COLO829 (cell line): Measurements from ENCODE around the gene CTDSPL2.
"Not testable (repeated sequence)": the region's sequence is repeated elsewhere in the genome, so short reads cannot be mapped to it uniquely, and the experiment has no call there.

ENCODE experiments used
- DNase-seq: peaks from one replicate; pipeline ENCODE4 v3.0.0; 2012; ENCODE audit warnings: low spot score

The CTDSPL2 gene

DNA sequence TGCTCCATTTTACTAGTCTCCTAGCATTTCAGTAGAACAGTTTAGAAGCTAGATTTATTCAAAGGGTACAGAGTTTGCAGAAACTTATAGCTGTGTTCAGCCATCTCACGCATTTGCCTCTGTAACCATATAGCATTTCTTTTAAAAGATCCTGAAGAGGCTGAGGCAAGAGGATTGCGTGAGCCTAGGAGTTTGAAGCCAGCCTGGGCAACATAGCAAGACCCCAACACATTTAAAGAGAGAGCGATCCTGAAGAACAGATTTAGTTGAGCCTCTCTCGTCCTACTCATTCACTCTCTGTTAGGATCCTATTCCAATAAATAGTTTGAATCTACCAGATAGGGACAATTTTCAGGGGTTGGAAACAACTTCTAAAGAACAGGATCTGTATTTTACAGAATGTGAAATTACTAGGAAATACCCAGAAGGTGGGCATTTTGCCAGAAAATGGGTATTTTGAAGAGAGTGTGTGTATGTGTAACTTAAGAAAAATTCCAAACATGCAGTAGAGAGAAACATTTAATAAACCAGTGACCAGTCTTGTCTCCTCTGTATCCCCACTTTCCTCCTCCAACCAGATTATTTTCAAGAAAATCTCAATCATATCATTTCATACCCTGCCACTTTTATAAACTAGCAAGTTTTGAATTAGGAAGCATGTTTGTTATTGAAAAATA is 114.0 kb downstream of the CTDSPL2 start:
- no peak for DNase-seq

DNA sequence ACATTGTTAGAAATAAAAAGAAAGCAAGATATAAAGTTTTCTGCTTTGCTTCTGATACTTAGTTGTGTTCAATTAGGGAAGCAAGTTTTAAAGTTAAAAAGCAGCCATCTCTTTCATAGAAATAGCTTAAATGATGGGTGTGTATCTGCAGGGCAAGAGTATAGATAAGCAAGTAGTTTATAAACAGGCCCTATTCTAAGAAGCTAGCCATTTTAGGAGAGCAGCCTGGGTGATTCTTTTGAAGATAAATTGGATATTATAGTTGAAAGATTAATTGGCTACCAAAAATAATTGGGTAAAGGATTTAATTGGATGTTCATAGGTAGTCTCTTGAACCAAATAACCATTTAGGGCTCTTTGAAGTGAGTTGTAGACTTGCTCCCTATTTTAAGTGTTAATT is 115.2 kb downstream of the CTDSPL2 start:
- no peak for DNase-seq

DNA sequence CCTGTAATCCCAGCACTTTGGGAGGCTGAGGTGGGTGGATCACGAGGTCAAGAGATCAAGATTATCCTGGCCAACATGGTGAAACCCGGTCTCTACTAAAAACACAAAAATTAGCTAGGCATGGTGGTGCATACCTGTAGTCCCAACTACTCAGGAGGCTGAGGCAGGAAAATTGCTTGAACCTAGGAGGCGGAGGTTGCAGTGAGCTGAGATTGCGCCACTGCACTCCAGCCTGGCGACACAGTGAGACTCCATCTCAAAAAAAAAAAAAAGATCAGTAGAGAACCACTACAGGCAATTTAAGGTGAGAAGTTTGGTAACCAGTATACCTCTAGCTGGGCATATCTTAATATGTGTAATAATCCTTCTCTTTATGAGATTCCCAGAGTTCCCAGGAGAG is 117.3 kb downstream of the CTDSPL2 start:
- not testable (repeated sequence) for DNase-seq

DNA sequence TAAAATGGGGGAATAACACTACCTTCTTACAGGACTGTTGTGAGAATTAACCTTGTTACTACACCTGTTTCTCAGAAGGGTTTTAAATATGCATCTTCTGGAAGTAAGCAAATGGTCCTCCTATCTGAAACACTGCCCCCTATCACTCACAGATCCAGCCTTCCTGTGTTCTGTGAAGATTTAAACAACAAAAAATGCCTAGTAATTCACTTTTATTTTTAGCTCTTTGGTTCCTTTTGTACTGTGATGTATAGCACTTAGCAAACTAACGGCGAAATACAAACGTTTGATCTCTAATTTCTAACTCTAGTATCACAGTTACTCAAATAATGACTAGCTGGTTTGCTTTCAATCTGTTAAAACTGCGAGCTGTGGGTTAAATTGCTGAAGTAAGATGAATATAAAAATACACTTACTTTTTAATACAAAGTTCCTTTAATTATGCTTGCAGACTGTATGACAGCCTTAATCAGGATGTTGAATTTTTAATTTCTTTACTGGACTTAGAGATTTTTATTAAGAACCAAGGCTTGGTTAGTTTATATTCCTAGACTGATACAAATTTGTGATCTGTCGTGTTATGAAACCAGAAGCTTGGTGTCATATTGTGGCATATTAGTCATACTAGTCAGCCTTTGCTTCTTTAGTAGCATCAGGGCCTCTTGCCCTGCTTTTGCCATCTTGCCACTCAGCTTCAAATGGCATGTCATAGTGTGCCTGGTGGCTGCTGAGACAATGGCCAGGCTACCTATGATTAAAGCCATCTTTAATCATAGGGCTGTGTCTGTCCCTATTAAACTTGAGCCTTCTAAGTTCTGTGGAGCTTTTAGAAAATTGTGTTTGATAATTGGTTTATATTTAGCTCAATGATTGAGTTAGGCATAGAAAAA is 118.7 kb downstream of the CTDSPL2 start:
- no peak for DNase-seq

DNA sequence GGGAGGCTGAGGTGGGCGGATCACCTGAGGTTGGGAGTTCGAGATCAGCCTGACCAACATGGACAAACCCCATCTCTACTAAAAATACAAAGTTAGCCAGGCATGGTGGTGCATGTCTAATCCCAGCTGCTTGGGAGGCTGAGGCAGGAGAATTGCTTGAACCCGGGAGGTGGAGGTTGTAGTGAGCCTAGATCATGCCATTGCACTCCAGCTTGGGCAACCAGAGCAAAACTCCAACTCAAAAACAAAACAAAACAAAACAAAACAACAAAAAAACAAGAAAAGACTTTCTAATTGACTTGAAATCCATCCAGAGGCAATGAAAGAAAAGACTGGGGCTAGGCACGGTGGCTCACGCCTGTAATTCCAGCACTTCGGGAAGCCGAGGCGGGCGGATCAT is 121.7 kb downstream of the CTDSPL2 start:
- DNase-seq, result not testable (repeated sequence)

DNA sequence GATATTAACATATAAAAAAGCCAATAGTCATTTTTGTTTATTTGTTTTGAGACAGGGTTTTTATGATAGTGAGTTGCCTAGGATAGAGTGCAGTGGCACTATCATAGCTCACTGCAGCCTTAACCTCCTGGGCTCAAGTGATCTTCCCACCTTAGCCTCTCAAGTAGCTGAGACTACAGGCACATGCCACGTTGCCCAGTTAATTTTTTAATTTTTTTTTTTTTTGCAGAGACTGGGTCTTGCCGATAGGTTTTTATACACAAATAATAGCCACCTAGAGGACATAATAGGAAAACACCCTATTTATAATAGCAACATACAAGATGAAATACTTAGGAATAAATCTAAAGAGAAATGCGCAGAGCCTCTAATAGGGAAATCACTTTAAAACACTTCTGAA is 122.8 kb downstream of the CTDSPL2 start:
- DNase-seq, result no peak

DNA sequence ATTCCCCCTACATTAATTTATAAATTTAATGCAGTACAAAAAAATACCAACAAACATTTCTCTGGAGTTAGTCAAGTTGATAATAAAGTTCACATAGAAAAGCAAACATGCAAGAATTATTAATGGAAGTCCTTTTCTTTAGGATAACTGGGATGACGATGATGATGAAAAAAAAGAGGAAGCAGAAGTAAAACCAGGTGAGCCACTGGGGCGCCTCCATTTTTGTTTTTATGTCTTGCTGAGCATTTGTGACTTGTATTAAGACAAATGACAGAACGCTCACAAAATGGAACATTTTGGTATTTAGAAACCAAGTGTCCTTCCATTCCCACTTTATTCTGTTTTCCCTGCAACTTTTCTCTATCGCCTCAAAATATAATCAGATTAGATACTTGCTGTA is 123.3 kb downstream of the CTDSPL2 start:
- DNase-seq, result no peak

DNA sequence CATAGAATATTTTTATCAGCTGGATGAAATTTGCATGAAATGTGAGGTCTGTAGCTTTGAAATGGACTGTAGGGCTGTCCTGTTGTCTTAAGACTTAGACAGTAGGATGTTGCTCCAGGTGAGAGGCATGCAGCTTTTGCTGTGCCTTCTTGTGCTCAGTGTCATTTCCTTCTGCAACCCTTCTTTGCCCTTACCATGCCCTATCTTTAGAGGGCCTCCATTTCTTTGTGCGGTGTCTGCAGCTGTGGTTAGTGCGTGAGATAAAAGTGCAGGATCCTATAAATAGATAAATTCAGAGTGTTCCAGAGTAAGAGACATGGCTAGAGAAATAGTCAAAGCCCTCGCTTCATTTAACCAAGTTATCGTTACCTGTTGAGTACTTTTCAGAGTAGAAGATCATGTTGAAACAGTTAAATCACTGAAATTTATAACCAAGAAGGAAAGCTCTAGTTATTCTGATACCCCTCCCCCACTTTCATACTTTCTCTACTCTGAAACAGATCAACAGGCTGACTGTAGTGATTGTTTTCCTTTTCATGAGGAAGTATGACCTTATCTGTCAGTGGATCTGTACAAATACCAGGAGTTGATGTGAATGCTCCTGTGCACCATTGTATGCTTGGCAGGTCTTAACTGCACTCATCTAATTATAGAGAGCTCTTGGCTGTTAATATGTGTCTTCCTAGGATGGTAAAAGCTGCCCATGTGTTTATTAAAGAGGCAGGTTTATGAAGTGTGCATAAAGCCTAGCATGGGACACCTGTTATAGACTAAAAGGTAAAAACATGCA is 127.7 kb downstream of the CTDSPL2 start:
- DNase-seq, result no peak

DNA sequence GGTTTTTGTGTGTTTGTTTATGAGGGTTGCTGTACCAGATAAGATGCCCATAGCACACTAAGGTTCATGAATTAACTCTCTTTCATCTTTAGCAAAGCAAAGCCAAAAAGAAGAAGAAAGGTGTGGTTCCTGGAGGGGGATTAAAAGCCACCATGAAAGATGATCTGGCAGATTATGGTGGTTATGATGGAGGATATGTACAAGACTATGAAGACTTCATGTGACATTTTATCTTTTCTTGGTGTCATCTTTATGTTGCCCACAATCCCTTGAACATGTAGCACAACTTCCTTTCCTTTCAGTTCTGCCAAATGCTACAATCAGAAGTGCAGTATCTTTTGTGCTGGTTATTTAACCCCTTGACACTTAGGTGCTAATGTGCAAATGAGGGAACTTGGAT is 133.5 kb downstream of the CTDSPL2 start:
- DNase-seq, result not testable (repeated sequence)

DNA sequence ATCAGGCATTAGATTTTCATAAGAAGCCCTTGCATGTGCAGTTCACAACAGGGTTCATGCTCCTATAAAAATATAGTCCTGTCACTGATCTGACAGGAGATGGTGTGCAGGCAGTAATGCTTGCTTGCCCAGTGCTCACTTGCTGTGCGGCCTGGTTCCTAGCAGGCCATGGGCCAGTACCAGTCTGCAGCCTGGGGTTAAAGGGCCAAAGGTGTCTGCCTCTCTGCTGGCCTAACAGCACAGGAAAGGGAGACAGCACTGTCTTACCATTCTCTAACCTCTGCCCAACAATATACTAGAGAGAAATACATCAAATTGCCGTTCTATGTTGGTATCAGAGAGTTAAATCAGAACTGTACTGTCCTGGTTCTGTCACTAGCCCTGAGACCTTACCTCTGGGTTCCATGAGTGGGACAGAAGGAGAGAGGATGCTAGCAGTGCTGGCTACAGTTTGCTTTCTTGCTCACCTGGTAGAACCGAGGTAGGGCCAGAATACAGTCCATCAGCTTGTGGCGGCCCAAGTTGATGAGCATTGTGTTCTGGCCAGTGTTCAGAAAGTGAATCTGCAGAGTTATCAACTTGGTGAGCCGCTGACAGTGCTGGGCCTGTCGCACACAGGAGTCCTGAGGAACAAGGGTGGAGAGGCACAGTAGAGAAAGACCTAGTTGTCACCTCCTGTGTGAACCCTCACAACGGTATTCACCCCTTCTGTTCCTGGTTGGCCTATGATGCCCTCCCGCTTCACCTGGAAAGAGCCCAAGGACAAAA is 138.1 kb downstream of the CTDSPL2 start:
- DNase-seq, result no peak

DNA sequence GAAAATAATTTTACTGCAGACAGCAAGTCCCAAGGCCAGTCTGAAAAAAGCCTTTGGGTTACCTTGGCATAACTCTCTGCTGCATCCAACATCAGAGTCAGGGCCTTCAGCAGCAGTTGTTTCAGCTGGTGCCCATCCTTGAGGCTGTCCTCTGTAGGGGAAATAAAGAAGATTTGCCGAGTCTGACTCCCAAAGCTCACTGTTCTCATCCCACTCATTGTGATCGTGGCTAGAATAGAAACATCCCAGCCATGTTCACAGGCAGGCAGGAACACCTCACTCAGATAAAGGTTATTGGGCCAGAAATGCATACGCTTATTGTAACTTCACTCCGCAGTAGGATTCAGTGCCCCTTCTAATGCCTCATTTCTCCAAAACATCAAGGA is 138.7 kb downstream of the CTDSPL2 start:
- no peak for DNase-seq

DNA sequence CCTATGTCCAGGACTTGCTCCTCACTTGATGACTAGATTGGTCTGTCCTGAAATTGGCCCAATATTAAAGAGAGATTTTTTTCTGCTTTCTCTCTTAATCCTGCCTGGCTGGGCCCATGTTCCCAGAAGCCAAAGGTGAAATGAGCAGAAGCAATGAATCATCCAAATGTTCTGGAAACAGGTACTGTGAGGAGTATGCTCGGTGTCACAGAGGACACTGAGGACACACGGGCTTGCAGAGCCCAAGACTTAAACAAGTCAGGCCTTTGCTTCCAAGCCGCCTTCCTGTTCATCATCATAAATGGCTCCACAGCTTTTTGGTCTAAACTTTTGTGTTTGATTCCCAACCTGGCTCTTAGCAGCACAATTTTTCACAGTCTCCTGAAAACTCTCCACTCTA is 140.9 kb downstream of the CTDSPL2 start:
- DNase-seq, result no peak

DNA sequence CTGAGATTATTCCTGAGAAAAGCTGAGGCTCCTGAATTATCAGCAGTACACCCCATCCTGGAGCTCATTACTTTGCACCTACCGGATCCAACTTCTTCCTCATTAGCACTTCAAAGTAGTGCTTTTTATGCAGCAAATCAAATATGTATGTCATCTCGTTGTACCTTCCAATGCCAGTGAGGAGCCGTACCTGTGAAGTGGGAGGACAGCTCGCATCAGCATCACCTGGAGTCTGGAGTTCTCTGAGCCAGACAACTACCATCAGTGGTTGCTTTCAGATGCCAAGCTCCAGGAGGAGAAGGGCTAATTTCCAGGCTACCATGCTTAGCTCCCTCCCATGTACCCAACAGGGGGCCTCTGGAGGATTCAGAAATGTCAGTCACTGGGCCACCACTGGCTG is 141.9 kb downstream of the CTDSPL2 start:
- no peak for DNase-seq

DNA sequence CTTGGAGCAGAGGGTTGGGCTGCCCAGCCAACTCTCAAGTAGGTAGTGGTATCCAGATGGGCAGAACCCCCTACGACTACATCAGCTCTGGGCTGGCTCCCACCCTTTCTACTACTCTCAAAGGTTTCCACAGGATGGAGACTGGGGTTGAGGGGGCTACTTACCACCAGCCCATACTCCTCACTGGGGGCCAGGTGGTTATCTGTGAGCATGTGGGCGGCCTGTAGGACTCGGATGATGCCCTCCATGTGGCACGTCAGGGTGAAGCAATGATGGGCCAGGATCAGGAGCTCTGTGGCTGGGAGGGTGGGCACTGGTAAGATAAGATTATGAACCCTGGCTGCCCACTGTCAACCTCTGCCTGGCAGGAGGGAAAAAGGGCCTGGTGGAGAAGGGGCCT is 142.9 kb downstream of the CTDSPL2 start:
- DNase-seq, result no peak

DNA sequence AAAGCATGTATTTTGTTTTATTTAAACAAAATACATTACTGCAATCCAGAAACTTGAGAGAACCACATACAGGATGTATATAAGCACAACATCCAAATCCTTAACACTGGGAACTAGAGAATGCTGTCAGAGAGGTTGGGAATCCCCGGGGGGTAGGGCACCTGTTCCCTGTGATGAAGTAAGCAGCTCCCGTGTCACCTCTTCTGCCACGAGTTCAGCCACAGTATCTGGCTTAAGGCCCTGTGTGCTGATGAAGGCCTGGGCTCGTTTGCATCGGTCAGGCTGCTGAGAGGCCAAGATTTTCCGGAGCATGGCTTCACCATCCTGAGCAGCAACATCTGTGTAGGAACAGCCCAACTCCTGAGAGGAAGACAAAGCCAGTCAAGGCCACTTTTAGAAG is 146.0 kb downstream of the CTDSPL2 start:
- no peak for DNase-seq

DNA sequence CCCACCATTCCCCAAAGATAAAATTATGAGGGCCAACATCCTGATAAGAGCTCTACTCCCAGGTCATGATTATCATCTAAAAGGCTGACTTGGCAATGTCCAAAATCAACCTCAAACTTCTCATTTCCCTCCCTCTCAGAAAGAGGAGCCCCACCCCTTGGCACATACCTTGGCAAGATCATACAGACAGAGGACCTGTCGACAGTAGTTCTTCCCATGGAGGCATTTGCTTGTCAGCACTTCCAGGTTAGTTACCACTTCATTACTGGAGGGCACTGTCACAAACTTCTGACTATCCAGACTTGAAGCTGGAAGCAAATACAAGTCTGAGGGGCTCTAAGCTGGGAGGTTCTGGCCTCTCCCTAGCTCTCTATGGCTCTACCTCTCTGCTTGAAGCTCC is 147.3 kb downstream of the CTDSPL2 start:
- DNase-seq, result no peak
